A549 (cell line): ENCODE results near the gene MESD. TPM values are rescaled to one million over a fixed set of nuclear protein-coding genes. Genes with fewer than 3 reads are reported as not detected.

Experiments used
- ATAC-seq, 2 experiments: fragments of 200-7000 bp in 1 of 2; fragments of >200 bp in 1 of 2; cut with Nextera tagmentation in 1 of 2; cut with Tn5 transposase in 1 of 2; 3 replicates each; pipeline versions ENCODE4 v1.8.0 to v1.9.1; 2018 to 2020; ENCODE audit warnings: mild to moderate bottlenecking in 1 of 2, moderate library complexity in 1 of 2
- CTCF ChIA-PET: fragments of 300-600 bp; sonication (Branson Sonifier 250); formaldehyde crosslinking; extraction: SDS; loops from one replicate; lab custom pipeline; 2021; ENCODE audit warnings: antibody characterized with exemption, inconsistent platforms; lab: Yijun Ruan, JAX
- POLR2A ChIA-PET: fragments of 350-600 bp; formaldehyde crosslinking; extraction: SDS; loops from one replicate; lab custom pipeline; 2021; ENCODE audit warnings: antibody characterized with exemption, inconsistent platforms; lab: Yijun Ruan, JAX
- DNase-seq, 2 experiments: peaks; one replicate each; pipeline versions ENCODE4 v3.0.0 to v3.0.0-alpha.2; 2011 to 2016; ENCODE audit warnings: low read depth in 1 of 2, low spot score in 1 of 2
- FAIRE-seq: peaks from 2 replicates; lab custom pipeline; 2011; peaks lifted over from hg19 to GRCh38; lab: Jason Lieb, UNC
- H3K27ac ChIP-seq, 2 experiments: fragments of >200 bp; sonication (Bioruptor Twin); formaldehyde crosslinking; 3 replicates each; pipeline ENCODE4 v1.5.1; 2016 to 2017
- H3K4me1 ChIP-seq: fragments of >200 bp; sonication (Bioruptor Twin); formaldehyde crosslinking; 3 replicates; pipeline ENCODE4 v1.6.1; 2016
- H3K4me2 ChIP-seq: fragments of >200 bp; sonication (Bioruptor Twin); formaldehyde crosslinking; 3 replicates; pipeline ENCODE4 v1.6.1; 2016
- H3K4me3 ChIP-seq: fragments of >200 bp; sonication (Bioruptor Twin); formaldehyde crosslinking; 3 replicates; pipeline ENCODE4 v1.5.1; 2016
- H3K9me3 ChIP-seq: fragments of >200 bp; sonication (Bioruptor Twin); formaldehyde crosslinking; 3 replicates; pipeline ENCODE4 v1.6.1; 2016
- BCL3 ChIP-seq: fragments of >200 bp; sonication (Bioruptor Twin); formaldehyde crosslinking; IDR thresholded peaks from 3 replicates; pipeline ENCODE4 v1.6.1; 2016
- BHLHE40 ChIP-seq: IDR thresholded peaks from 2 replicates; pipeline ENCODE4 v1.6.1; 2012; ENCODE audit warnings: low read depth, low read length, inconsistent platforms
- CBX2 ChIP-seq: fragments of 200-600 bp; sonication (generic); IDR thresholded peaks from 2 replicates; pipeline ENCODE4 v1.6.1; 2016; ENCODE audit warnings: low read depth, mild to moderate bottlenecking, borderline replicate concordance
- CEBPB ChIP-seq, 2 experiments: fragments of >200 bp in 1 of 2; sonication (Bioruptor Twin) in 1 of 2; formaldehyde crosslinking in 1 of 2; IDR thresholded peaks; 2 replicates each; pipeline ENCODE4 v1.6.1; 2012 to 2016
- CHD2 ChIP-seq: fragments of 150-350 bp; IDR thresholded peaks from 2 replicates; pipeline ENCODE4 v1.6.1; 2014; ENCODE audit warnings: low read length; ENCODE audit not compliant: partially characterized antibody
- EHF ChIP-seq: fragments of 250-450 bp; sonication (Bioruptor Pico); IDR thresholded peaks from 2 replicates; pipeline ENCODE4 v1.5.0; 2020; ENCODE audit warnings: mild to moderate bottlenecking
- EHMT2 ChIP-seq: fragments of 200-600 bp; sonication (generic); IDR thresholded peaks from 2 replicates; pipeline ENCODE4 v1.6.1; 2016; ENCODE audit warnings: antibody characterized with exemption, low read depth, mild to moderate bottlenecking, moderate library complexity
- ESRRA ChIP-seq: fragments of 150-350 bp; IDR thresholded peaks from 2 replicates; pipeline ENCODE4 v1.6.1; 2014; ENCODE audit warnings: mild to moderate bottlenecking, low read length, borderline replicate concordance
- HDAC2 ChIP-seq: fragments of 200-600 bp; sonication (generic); IDR thresholded peaks from 2 replicates; pipeline ENCODE4 v1.6.1; 2016
- HEYL ChIP-seq: fragments of 250-450 bp; sonication (Bioruptor Pico); IDR thresholded peaks from 2 replicates; pipeline ENCODE4 v1.8.0; 2021; ENCODE audit warnings: mild to moderate bottlenecking, moderate library complexity
- HMGXB4 ChIP-seq: fragments of 250-450 bp; sonication (Bioruptor Pico); IDR thresholded peaks from 2 replicates; pipeline ENCODE4 v1.5.0; 2021; ENCODE audit warnings: mild to moderate bottlenecking, moderate library complexity, borderline replicate concordance
- HOXA7 ChIP-seq: fragments of 250-450 bp; sonication (Bioruptor Pico); IDR thresholded peaks from 2 replicates; pipeline ENCODE4 v1.5.0; 2020; ENCODE audit warnings: mild to moderate bottlenecking, moderate library complexity
- HOXB5 ChIP-seq: fragments of 250-450 bp; sonication (Bioruptor Pico); IDR thresholded peaks from 2 replicates; pipeline ENCODE4 v1.5.0; 2020; ENCODE audit warnings: mild to moderate bottlenecking, moderate library complexity
- JUN ChIP-seq, 2 experiments: fragments of >200 bp; sonication (Bioruptor Twin); formaldehyde crosslinking; IDR thresholded peaks; 2 replicates in 1 of 2; 3 replicates in 1 of 2; pipeline ENCODE4 v1.6.1; 2016 to 2017
- JUNB ChIP-seq: fragments of >200 bp; sonication (Bioruptor Twin); formaldehyde crosslinking; IDR thresholded peaks from 2 replicates; pipeline ENCODE4 v1.6.1; 2016
- KDM5A ChIP-seq: fragments of 200-600 bp; sonication (generic); IDR thresholded peaks from 2 replicates; pipeline ENCODE4 v1.6.1; 2016; ENCODE audit warnings: antibody characterized with exemption, mild to moderate bottlenecking
- MAZ ChIP-seq: fragments of 150-350 bp; IDR thresholded peaks from 2 replicates; pipeline ENCODE4 v1.6.1; 2014; ENCODE audit warnings: antibody characterized with exemption, low read depth, low read length, borderline replicate concordance
- MYC ChIP-seq: IDR thresholded peaks from 2 replicates; pipeline ENCODE4 v1.6.1; 2012; ENCODE audit warnings: mild to moderate bottlenecking, inconsistent platforms, low read length, improper control_type of control experiment, borderline replicate concordance
- NPAS2 ChIP-seq: fragments of 250-450 bp; sonication (Bioruptor Pico); IDR thresholded peaks from 2 replicates; pipeline ENCODE4 v1.8.0; 2022; ENCODE audit warnings: mild to moderate bottlenecking, moderate library complexity, borderline replicate concordance
- POLR2AphosphoS2 ChIP-seq: conservative IDR thresholded peaks from 2 replicates; pipeline ENCODE4 v1.6.1; 2012; ENCODE audit warnings: low read length, improper control_type of control experiment, inconsistent platforms
- RAD21 ChIP-seq, 2 experiments: fragments of >200 bp in 1 of 2; sonication (Bioruptor Twin) in 1 of 2; formaldehyde crosslinking in 1 of 2; IDR thresholded peaks in 1 of 2; conservative IDR thresholded peaks in 1 of 2; 2 replicates in 1 of 2; 3 replicates in 1 of 2; pipeline ENCODE4 v1.6.1; 2012 to 2018; ENCODE audit warnings: inconsistent platforms in 1 of 2
- RARB ChIP-seq: fragments of 250-450 bp; sonication (Bioruptor Pico); IDR thresholded peaks from 2 replicates; pipeline ENCODE4 v1.8.0; 2021; ENCODE audit warnings: mild to moderate bottlenecking, moderate library complexity
- RCOR1 ChIP-seq: fragments of 150-350 bp; IDR thresholded peaks from 2 replicates; pipeline ENCODE4 v1.6.1; 2014; ENCODE audit warnings: antibody characterized with exemption, low read length, low read depth
- RFX5 ChIP-seq: fragments of 450-650 bp; IDR thresholded peaks from 2 replicates; pipeline ENCODE4 v1.7.1; 2014; ENCODE audit warnings: antibody characterized with exemption, mild to moderate bottlenecking, moderate library complexity
- RNF2 ChIP-seq: fragments of 200-600 bp; sonication (generic); IDR thresholded peaks from 2 replicates; pipeline ENCODE4 v1.6.1; 2016; ENCODE audit warnings: low read depth, mild to moderate bottlenecking, antibody characterized with exemption, moderate library complexity, borderline replicate concordance
- SREBF2 ChIP-seq: fragments of 450-650 bp; IDR thresholded peaks from 2 replicates; pipeline ENCODE4 v1.6.1; 2014; ENCODE audit warnings: mild to moderate bottlenecking, moderate library complexity
- ZNF302 ChIP-seq: fragments of 250-450 bp; sonication (Bioruptor Pico); IDR thresholded peaks from 2 replicates; pipeline ENCODE4 v1.9.0; 2021; ENCODE audit warnings: inconsistent platforms, mild to moderate bottlenecking, moderate library complexity
- WGBS: methylation state at CpG from one replicate; pipeline ENCODE4 v1.1.6; 2017; ENCODE audit errors: missing lambda C conversion rate; 5-methylcytosine and 5-hydroxymethylcytosine counted together
- polyA plus RNA-seq, 4 experiments: library from polyadenylated mRNA; depleted of rRNA in 3 of 4; stranded (reverse); fragments of >200 nt; fragmentation: RNase III in 1 of 4; extraction: RNeasy Plus Mini Kit Qiagen cat#74134 plus additional on column Dnase treatment in 1 of 4; gene quantifications; 2 replicates in 3 of 4; 3 replicates in 1 of 4; pipeline ENCODE4 v1.2.3, GENCODE V29; 2011 to 2017
- TF ChIP-seq, protein P1 (sequence below): fragments of 450-650 bp; IDR thresholded peaks from 2 replicates; pipeline ENCODE4 v1.6.1; 2014; ENCODE audit warnings: antibody characterized with exemption
- TF ChIP-seq, protein P2 (sequence below): fragments of >200 bp; sonication (Bioruptor Twin); formaldehyde crosslinking; IDR thresholded peaks from 2 replicates; pipeline ENCODE4 v1.6.1; 2016

Gene MESD
- polyA plus RNA-seq, 2 of the 4 experiments (the other 2 are of a cell fraction): 35.6 to 39.4 TPM

- no peak overlapping the region for H3K4me3 ChIP-seq
- TF ChIP-seq RFX5 (no peak), ZNF302 (CRISPR knock-in tag) (no peak), RAD21 (conservative IDR thresholded peaks at IDR 0.05 in 1 of 2, IDR thresholded peaks at IDR 0.05 in 1 of 2) (no peak), EHMT2 (no peak), NPAS2 (CRISPR knock-in tag) (no peak), JUNB (no peak), MAZ (no peak), JUN (IDR thresholded peaks at IDR 0.05) (no peak), KDM5A (no peak), CHD2 (no peak), SREBF2 (no peak), HMGXB4 (CRISPR knock-in tag) (no peak), BCL3 (no peak), HOXA7 (CRISPR knock-in tag) (no peak), HEYL (no peak), MYC (no peak)
- FAIRE-seq (no peak), DNase-seq (no peak), ATAC-seq (no peak)
- H3K4me2 ChIP-seq: no peak overlapping the region
- ChIA-PET POLR2A (no interaction called here), CTCF (interaction anchor here (0.6 to 9.7 kb wide), 24 partner anchors 9 to 518 kb away, joined by 3 to 235 read pairs (median 5); partner anchors contain the start of gene CEMIP)
- no peaks in the 10 kb centered on the region for H3K4me1 ChIP-seq
- no peak overlapping the region for H3K27ac ChIP-seq
- 95% methylated on average over 4 of the region's 4 CpGs for WGBS
- H3K9me3 ChIP-seq: peaks cover 3% of the 10 kb centered on the region; the same call in 2 of the 3 replicates
Measured at GRCh38 chr15:80967991-80968510, 21.6 kb downstream of the MESD start.

DNA sequence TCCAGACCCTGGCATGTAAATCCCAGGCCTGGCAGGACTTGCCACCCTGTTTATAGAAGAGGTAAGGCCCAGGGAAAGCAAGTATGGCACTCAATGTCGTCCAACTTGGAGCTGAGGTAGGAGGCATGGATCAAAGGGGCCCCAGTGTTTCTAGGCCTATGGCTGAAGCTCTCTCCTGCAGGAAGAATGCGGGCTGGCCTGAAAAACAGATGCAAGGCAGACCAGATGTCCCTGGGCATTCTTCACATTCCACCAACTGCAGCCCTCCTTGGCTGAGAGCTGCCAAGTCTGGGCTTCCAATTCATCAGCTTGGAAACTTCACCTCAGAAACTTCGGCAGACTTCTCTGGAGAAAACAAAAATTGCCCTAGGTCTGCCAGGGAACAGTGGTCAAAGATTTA, 22.2 kb downstream of the MESD start:
- Histone ChIP-seq H3K4me1 (no peaks in the 10 kb centered on the region), H3K4me3 (no peak overlapping the region), H3K27ac (no peak overlapping the region), H3K9me3 (peaks cover 3% of the 10 kb centered on the region; the same call in 2 of the 3 replicates), H3K4me2 (no peak overlapping the region)
- ChIA-PET CTCF (interaction anchor here (0.6 to 9.7 kb wide), 15 partner anchors 10 to 518 kb away, joined by 3 to 235 read pairs (median 6); partner anchors contain the start of gene CEMIP), POLR2A (interaction anchor here (0.8 kb wide), 1 partner anchor 33 kb away, joined by 3 read pairs; the partner anchor contains the start of gene TLNRD1)
- TF ChIP-seq HEYL (no peak), CBX2 (no peak), POLR2AphosphoS2 (no peak), RCOR1 (no peak), HDAC2 (no peak), EHF (no peak), ESRRA (no peak), RARB (CRISPR knock-in tag) (no peak), CEBPB (IDR thresholded peaks at IDR 0.05) (no peak), HOXB5 (CRISPR knock-in tag) (no peak), MAZ (no peak), BHLHE40 (no peak), RNF2 (no peak)
- TF ChIP-seq, protein P1, sequence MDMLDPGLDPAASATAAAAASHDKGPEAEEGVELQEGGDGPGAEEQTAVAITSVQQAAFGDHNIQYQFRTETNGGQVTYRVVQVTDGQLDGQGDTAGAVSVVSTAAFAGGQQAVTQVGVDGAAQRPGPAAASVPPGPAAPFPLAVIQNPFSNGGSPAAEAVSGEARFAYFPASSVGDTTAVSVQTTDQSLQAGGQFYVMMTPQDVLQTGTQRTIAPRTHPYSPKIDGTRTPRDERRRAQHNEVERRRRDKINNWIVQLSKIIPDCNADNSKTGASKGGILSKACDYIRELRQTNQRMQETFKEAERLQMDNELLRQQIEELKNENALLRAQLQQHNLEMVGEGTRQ: no peak
- TF ChIP-seq, protein P2, sequence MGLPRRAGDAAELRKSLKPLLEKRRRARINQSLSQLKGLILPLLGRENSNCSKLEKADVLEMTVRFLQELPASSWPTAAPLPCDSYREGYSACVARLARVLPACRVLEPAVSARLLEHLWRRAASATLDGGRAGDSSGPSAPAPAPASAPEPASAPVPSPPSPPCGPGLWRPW: no peak
- DNase-seq (no peak), ATAC-seq (no peak), FAIRE-seq (no peak)
- WGBS: 81% methylated on average over 3 of the region's 3 CpGs
